Effector memory CD4-positive, alpha-beta T cell (primary cell): ENCODE data around the gene PARD3B.

ENCODE experiments used
- DNase-seq, 3 donors: peaks; one replicate each; pipeline ENCODE4 v3.0.0-alpha.2; 2020
- H3K27ac ChIP-seq: 2 replicates; pipeline ENCODE4 v1.7.0; 2013; ENCODE audit warnings: mild to moderate bottlenecking, low read length, moderate library complexity; ENCODE audit not compliant: insufficient read depth, poor library complexity, severe bottlenecking
- H3K27me3 ChIP-seq: replicated peaks from 2 replicates; pipeline ENCODE4 v1.7.0; 2013; ENCODE audit warnings: mild to moderate bottlenecking, low read length; ENCODE audit not compliant: insufficient read depth, control insufficient read depth, poor library complexity, severe bottlenecking
- H3K36me3 ChIP-seq: 2 replicates; pipeline ENCODE4 v1.7.0; 2013; ENCODE audit warnings: mild to moderate bottlenecking, low read length, moderate library complexity; ENCODE audit not compliant: control insufficient read depth, insufficient read depth
- H3K4me1 ChIP-seq: 2 replicates; pipeline ENCODE4 v1.7.0; 2013; ENCODE audit warnings: low read length, mild to moderate bottlenecking; ENCODE audit not compliant: control insufficient read depth, insufficient read depth, poor library complexity, severe bottlenecking
- H3K4me3 ChIP-seq: 2 replicates; pipeline ENCODE4 v1.7.0; 2013; ENCODE audit warnings: low read length, low read depth, mild to moderate bottlenecking; ENCODE audit not compliant: insufficient read depth, poor library complexity, severe bottlenecking
- H3K9me3 ChIP-seq: 2 replicates; pipeline ENCODE4 v1.7.0; 2013; ENCODE audit warnings: mild to moderate bottlenecking, low read length, moderate library complexity; ENCODE audit not compliant: control insufficient read depth

Gene PARD3B

GRCh38 chr2:204625135-204625534 lies 79.9 kb downstream of the PARD3B start:
- Histone ChIP-seq H3K36me3 (no peaks in the 10 kb centered on the region), H3K4me3 (no peak overlapping the region), H3K4me1 (no peaks in the 10 kb centered on the region), H3K27ac (no peak overlapping the region), H3K9me3 (no peaks in the 10 kb centered on the region), H3K27me3 (no peaks in the 10 kb centered on the region)
- no peak for DNase-seq

GRCh38 chr2:204628926-204629712 lies 83.8 kb downstream of the PARD3B start:
- no peak for DNase-seq
- H3K4me1 ChIP-seq = no peaks in the 10 kb centered on the region
- H3K9me3 ChIP-seq = no peaks in the 10 kb centered on the region
- H3K27ac ChIP-seq = no peak overlapping the region
- H3K4me3 ChIP-seq = no peak overlapping the region
- no peaks in the 10 kb centered on the region for H3K36me3 ChIP-seq
- H3K27me3 ChIP-seq = no peaks in the 10 kb centered on the region

GRCh38 chr2:204632410-204632809 lies 87.1 kb downstream of the PARD3B start:
- no peaks in the 10 kb centered on the region for H3K9me3 ChIP-seq
- no peaks in the 10 kb centered on the region for H3K27me3 ChIP-seq
- H3K4me1 ChIP-seq = no peaks in the 10 kb centered on the region
- no peak for DNase-seq
- no peak overlapping the region for H3K4me3 ChIP-seq
- no peaks in the 10 kb centered on the region for H3K36me3 ChIP-seq
- H3K27ac ChIP-seq = no peak overlapping the region

- Histone ChIP-seq H3K9me3 (no peaks in the 10 kb centered on the region), H3K4me1 (no peaks in the 10 kb centered on the region), H3K27me3 (no peaks in the 10 kb centered on the region), H3K36me3 (no peaks in the 10 kb centered on the region), H3K27ac (no peak overlapping the region), H3K4me3 (no peak overlapping the region)
- DNase-seq = no peak
These were observed 89.3 kb downstream of the PARD3B start for GRCh38 chr2:204634564-204634963.

GRCh38 chr2:204635478-204635877 lies 90.2 kb downstream of the PARD3B start:
- no peaks in the 10 kb centered on the region for H3K9me3 ChIP-seq
- H3K36me3 ChIP-seq = no peaks in the 10 kb centered on the region
- H3K4me3 ChIP-seq = no peak overlapping the region
- no peaks in the 10 kb centered on the region for H3K27me3 ChIP-seq
- no peak for DNase-seq
- no peak overlapping the region for H3K27ac ChIP-seq
- H3K4me1 ChIP-seq = no peaks in the 10 kb centered on the region

GRCh38 chr2:204638471-204639194 lies 93.4 kb downstream of the PARD3B start:
- no peaks in the 10 kb centered on the region for H3K36me3 ChIP-seq
- no peak overlapping the region for H3K27ac ChIP-seq
- H3K4me3 ChIP-seq = no peak overlapping the region
- no peaks in the 10 kb centered on the region for H3K27me3 ChIP-seq
- no peak for DNase-seq
- no peaks in the 10 kb centered on the region for H3K9me3 ChIP-seq
- no peaks in the 10 kb centered on the region for H3K4me1 ChIP-seq

GRCh38 chr2:204643326-204643725 lies 98.1 kb downstream of the PARD3B start:
- Histone ChIP-seq H3K4me1 (no peaks in the 10 kb centered on the region), H3K9me3 (no peaks in the 10 kb centered on the region), H3K27me3 (no peaks in the 10 kb centered on the region), H3K4me3 (no peak overlapping the region), H3K36me3 (no peaks in the 10 kb centered on the region), H3K27ac (no peak overlapping the region)
- no peak for DNase-seq

- Histone ChIP-seq H3K4me3 (no peak overlapping the region), H3K9me3 (no peaks in the 10 kb centered on the region), H3K4me1 (no peaks in the 10 kb centered on the region), H3K27me3 (no peaks in the 10 kb centered on the region), H3K36me3 (no peaks in the 10 kb centered on the region), H3K27ac (no peak overlapping the region)
- DNase-seq = no peak
These were observed 99.9 kb downstream of the PARD3B start for GRCh38 chr2:204645018-204645773.

- Histone ChIP-seq H3K27ac (no peak overlapping the region), H3K27me3 (no peaks in the 10 kb centered on the region), H3K9me3 (no peaks in the 10 kb centered on the region), H3K4me1 (no peaks in the 10 kb centered on the region), H3K36me3 (no peaks in the 10 kb centered on the region), H3K4me3 (no peak overlapping the region)
- no peak for DNase-seq
These were observed 102.4 kb downstream of the PARD3B start for GRCh38 chr2:204647626-204648025.

GRCh38 chr2:204650611-204651010 lies 105.3 kb downstream of the PARD3B start:
- DNase-seq = no peak
- Histone ChIP-seq H3K4me1 (no peaks in the 10 kb centered on the region), H3K27ac (no peak overlapping the region), H3K4me3 (no peak overlapping the region), H3K9me3 (no peaks in the 10 kb centered on the region), H3K27me3 (no peaks in the 10 kb centered on the region), H3K36me3 (no peaks in the 10 kb centered on the region)
